Endothelial cell of umbilical vein (primary cell): ENCODE results near the gene MLLT1. TPM values are rescaled to one million over a fixed set of nuclear protein-coding genes. Genes with fewer than 3 reads are reported as not detected.

Experiments used
- BruUV-seq: library from RNA; stranded (reverse); fragments of 400-500 nt; replicated peaks from 2 replicates; lab custom pipeline; 2021; lab: Mats Ljungman, UMichigan
- CTCF ChIA-PET: fragments of 300-600, 350-600 bp; sonication (Branson Sonifier 250); formaldehyde crosslinking; loops from one replicate; lab custom pipeline; 2021; ENCODE audit warnings: antibody characterized with exemption, inconsistent platforms; lab: Charles Lee
- POLR2A ChIA-PET: fragments of 300-600, 350-600 bp; sonication (Branson Sonifier 250); formaldehyde crosslinking; loops from one replicate; lab custom pipeline; 2021; ENCODE audit warnings: antibody characterized with exemption, inconsistent platforms; lab: Charles Lee
- DNase-seq: peaks from one replicate; pipeline ENCODE4 v3.0.0-alpha.2; 2011; ENCODE audit warnings: low read depth, low spot score
- FAIRE-seq: peaks from 2 replicates; lab custom pipeline; 2011; peaks lifted over from hg19 to GRCh38; lab: Jason Lieb, UNC
- H2AFZ ChIP-seq: 2 replicates; pipeline ENCODE4 v1.6.0; 2012; ENCODE audit warnings: low read depth, low read length, control low read depth, inconsistent platforms
- H3K27ac ChIP-seq: 2 replicates; pipeline ENCODE4 v1.5.1; 2011; ENCODE audit warnings: low read depth, mild to moderate bottlenecking, control low read depth, low read length, moderate library complexity; ENCODE audit not compliant: insufficient read depth
- H3K27me3 ChIP-seq, 2 experiments: 2 replicates each; pipeline versions ENCODE4 v1.6.0 to v1.6.1; 2011; ENCODE audit warnings: low read length in 2 of 2, mixed read lengths in 1 of 2; ENCODE audit not compliant: control insufficient read depth in 2 of 2, insufficient read depth in 2 of 2
- H3K36me3 ChIP-seq, 2 experiments: 2 replicates in 1 of 2; 3 replicates in 1 of 2; pipeline ENCODE4 v1.5.1; 2011; ENCODE audit warnings: low read length in 2 of 2, mild to moderate bottlenecking in 1 of 2, moderate library complexity in 1 of 2; ENCODE audit not compliant: control insufficient read depth in 2 of 2, insufficient read depth in 2 of 2; ENCODE audit errors: extremely low read depth in 1 of 2
- H3K4me1 ChIP-seq: 3 replicates; pipeline ENCODE4 v1.5.1; 2011; ENCODE audit warnings: mild to moderate bottlenecking, low read length; ENCODE audit not compliant: control insufficient read depth, insufficient read depth; ENCODE audit errors: extremely low read depth
- H3K4me2 ChIP-seq: 2 replicates; pipeline ENCODE4 v1.6.1; 2011; ENCODE audit warnings: low read length, control low read depth, mixed read lengths; ENCODE audit not compliant: insufficient read depth
- H3K4me3 ChIP-seq, 3 experiments: fragments of 200-600 bp in 1 of 3; sonication (generic), shearing (Covaris generic) in 1 of 3; replicated peaks in 1 of 3; 2 replicates each; pipeline ENCODE4 v1.5.1; 2011 to 2016; ENCODE audit warnings: control low read depth in 3 of 3, low read length in 3 of 3, mild to moderate bottlenecking in 2 of 3, inconsistent platforms in 1 of 3, low read depth in 1 of 3, moderate library complexity in 1 of 3; ENCODE audit not compliant: insufficient read depth in 1 of 3
- H3K79me2 ChIP-seq: 2 replicates; pipeline ENCODE4 v1.6.0; 2012; ENCODE audit warnings: low read length, inconsistent platforms; ENCODE audit not compliant: control insufficient read depth, insufficient read depth
- H3K9ac ChIP-seq: replicated peaks from 2 replicates; pipeline ENCODE3; 2011; ENCODE audit warnings: low read length, control low read depth; ENCODE audit not compliant: insufficient read depth; ENCODE audit errors: extremely low read depth
- H3K9me1 ChIP-seq: replicated peaks from 3 replicates; pipeline ENCODE4 v1.6.0; 2011; ENCODE audit warnings: mild to moderate bottlenecking, low read length; ENCODE audit not compliant: control insufficient read depth, insufficient read depth; ENCODE audit errors: extremely low read depth
- H3K9me3 ChIP-seq: replicated peaks from 2 replicates; pipeline ENCODE4 v1.5.1; 2012; ENCODE audit warnings: low read length, inconsistent platforms; ENCODE audit not compliant: control insufficient read depth, insufficient read depth
- H4K20me1 ChIP-seq: replicated peaks from 2 replicates; pipeline ENCODE3; 2011; ENCODE audit warnings: mild to moderate bottlenecking, low read length; ENCODE audit not compliant: control insufficient read depth, insufficient read depth; ENCODE audit errors: extremely low read depth
- EZH2 ChIP-seq: IDR thresholded peaks from 2 replicates; pipeline ENCODE4 v1.6.1; 2012; ENCODE audit warnings: borderline replicate concordance, low read depth, mild to moderate bottlenecking, moderate library complexity, low read length, inconsistent platforms; ENCODE audit not compliant: severe bottlenecking
- FOS ChIP-seq: IDR thresholded peaks from 2 replicates; pipeline ENCODE4 v1.6.1; 2011; ENCODE audit warnings: mild to moderate bottlenecking, low read length, moderate library complexity, borderline replicate concordance; ENCODE audit not compliant: insufficient read depth
- JUN ChIP-seq: IDR thresholded peaks from 2 replicates; pipeline ENCODE4 v1.6.1; 2011; ENCODE audit warnings: borderline replicate concordance, low read depth; ENCODE audit not compliant: insufficient read length, insufficient read depth
- MYC ChIP-seq: IDR thresholded peaks from one replicate; pipeline ENCODE4 v1.6.1; 2011; ENCODE audit warnings: mild to moderate bottlenecking, low read depth, low read length
- POLR2AphosphoS5 ChIP-seq: IDR thresholded peaks from 2 replicates; pipeline ENCODE4 v1.6.1; 2012; ENCODE audit warnings: low read depth, mild to moderate bottlenecking, control low read depth, low read length, moderate library complexity; ENCODE audit not compliant: insufficient read depth
- dilution Hi-C: fragments of 300-500 bp; cut with MboI; formaldehyde crosslinking; loops from one replicate; pipeline ENCODE4 v1.15.0; 2019; ENCODE audit warnings: low sequenced_read_pairs; ENCODE audit not compliant: extremely low pct_ligation_motif_present
- intact Hi-C: fragments of 100-400 bp; cut with micrococcal nuclease; formaldehyde crosslinking; loops from one replicate; pipeline ENCODE4 v1.10.0; 2022
- polyA plus RNA-seq, 4 experiments: library from polyadenylated mRNA; depleted of rRNA in 3 of 4; stranded (reverse) in 3 of 4; unstranded in 1 of 4; fragments of >200 nt; gene quantifications; 2 replicates each; pipeline versions ENCODE4 v1.2.1 to v1.2.3, GENCODE V29; 2011 to 2012; ENCODE audit warnings: missing spikeins in 1 of 4
- total RNA-seq: library from RNA; stranded (reverse); gene quantifications from 2 replicates; pipeline ENCODE4 v1.2.3, GENCODE V29; 2021
- TF ChIP-seq, protein P1 (sequence below): IDR thresholded peaks from 2 replicates; pipeline ENCODE4 v1.6.1; 2011; ENCODE audit not compliant: insufficient read depth, insufficient read length
- TF ChIP-seq, protein P2 (sequence below), 2 donors: IDR thresholded peaks; 1 replicate in 1 of 2; 2 replicates in 1 of 2; pipeline ENCODE4 v1.5.1; 2011; ENCODE audit warnings: low read length in 2 of 2, mild to moderate bottlenecking in 2 of 2, moderate library complexity in 2 of 2, control low read depth in 1 of 2, inconsistent platforms in 1 of 2, low read depth in 1 of 2; ENCODE audit not compliant: insufficient read depth in 1 of 2; ENCODE audit errors: extremely low read depth in 1 of 2

MLLT1 gene
- total and polyA plus RNA-seq, 2 donors (not counting 3 experiments of a cell fraction or from before 2014, with no cell fraction given), result 43.9 to 84.8 TPM

DNA sequence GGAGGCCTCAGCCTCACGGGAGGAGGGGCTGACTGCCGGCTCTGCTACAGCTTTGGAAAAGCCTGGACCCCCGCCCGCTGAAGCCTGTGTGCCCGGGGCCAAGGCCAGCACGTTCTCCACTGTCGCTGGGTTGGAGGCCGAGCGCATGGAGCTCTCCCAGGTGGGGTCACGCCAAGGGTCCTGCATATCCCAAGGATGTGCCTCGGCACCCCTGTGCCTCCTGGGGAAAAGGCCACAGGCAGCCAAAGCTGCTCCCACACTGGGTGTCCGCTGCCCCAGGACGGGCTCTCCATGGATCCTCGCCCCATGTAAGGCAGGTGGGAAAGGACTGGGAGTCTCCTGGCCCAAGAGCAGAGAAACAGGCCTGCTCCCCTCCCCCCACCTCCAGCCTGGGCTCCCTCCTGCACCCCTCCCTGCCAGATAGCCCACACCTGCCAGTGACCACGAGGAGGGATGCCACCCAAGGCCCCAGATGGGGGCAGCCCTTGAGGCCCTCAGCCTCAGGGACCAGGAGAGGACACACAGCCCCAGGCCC is 64.0 kb downstream of the MLLT1 start:
- Histone ChIP-seq H4K20me1 (no peaks in the 10 kb centered on the region), H3K9me1 (no peaks in the 10 kb centered on the region), H3K9ac (no peak overlapping the region), H3K4me1 (peaks cover 22% of the 10 kb centered on the region), H3K36me3 (peaks cover 3 to 41% of the 10 kb centered on the region in 2 experiments), H3K27ac (no peak overlapping the region), H3K4me2 (no peak overlapping the region), H3K79me2 (peaks cover 2% of the 10 kb centered on the region), H3K4me3 (no peak overlapping the region), H3K9me3 (no peaks in the 10 kb centered on the region), H2AFZ (no peak overlapping the region), H3K27me3 (no peaks in the 10 kb centered on the region)
- TF ChIP-seq EZH2 (no peak), MYC (no peak), FOS (no peak), POLR2AphosphoS5 (no peak), JUN (no peak)
- TF ChIP-seq, protein P1, sequence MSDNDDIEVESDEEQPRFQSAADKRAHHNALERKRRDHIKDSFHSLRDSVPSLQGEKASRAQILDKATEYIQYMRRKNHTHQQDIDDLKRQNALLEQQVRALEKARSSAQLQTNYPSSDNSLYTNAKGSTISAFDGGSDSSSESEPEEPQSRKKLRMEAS, result no peak
- TF ChIP-seq, protein P2, sequence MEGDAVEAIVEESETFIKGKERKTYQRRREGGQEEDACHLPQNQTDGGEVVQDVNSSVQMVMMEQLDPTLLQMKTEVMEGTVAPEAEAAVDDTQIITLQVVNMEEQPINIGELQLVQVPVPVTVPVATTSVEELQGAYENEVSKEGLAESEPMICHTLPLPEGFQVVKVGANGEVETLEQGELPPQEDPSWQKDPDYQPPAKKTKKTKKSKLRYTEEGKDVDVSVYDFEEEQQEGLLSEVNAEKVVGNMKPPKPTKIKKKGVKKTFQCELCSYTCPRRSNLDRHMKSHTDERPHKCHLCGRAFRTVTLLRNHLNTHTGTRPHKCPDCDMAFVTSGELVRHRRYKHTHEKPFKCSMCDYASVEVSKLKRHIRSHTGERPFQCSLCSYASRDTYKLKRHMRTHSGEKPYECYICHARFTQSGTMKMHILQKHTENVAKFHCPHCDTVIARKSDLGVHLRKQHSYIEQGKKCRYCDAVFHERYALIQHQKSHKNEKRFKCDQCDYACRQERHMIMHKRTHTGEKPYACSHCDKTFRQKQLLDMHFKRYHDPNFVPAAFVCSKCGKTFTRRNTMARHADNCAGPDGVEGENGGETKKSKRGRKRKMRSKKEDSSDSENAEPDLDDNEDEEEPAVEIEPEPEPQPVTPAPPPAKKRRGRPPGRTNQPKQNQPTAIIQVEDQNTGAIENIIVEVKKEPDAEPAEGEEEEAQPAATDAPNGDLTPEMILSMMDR (IDR thresholded peaks at IDR 0.05; ENCODE audit: extremely low read depth in 1 of 2, insufficient read depth in 1 of 2, low read depth in 1 of 2, low read length in 2 of 2), result no peak
- no peak for DNase-seq
- ChIA-PET CTCF (interaction anchor here (0.8 kb wide), 1 partner anchor 80 kb away, joined by 3 read pairs; no protein-coding TSS in a partner anchor), POLR2A (no interaction called here)
- intact Hi-C loops, result loop anchor here (5.0 kb wide), 1 partner anchor 168 kb away; no protein-coding TSS in a partner anchor
- FAIRE-seq, result no peak
- dilution Hi-C loops, result no loop called here
- BruUV-seq, result no TSS peak
